ENCODE results near the gene COL6A3.

COL6A3 gene

GRCh38 chr2:237441605-237442274, 27.8 kb upstream of the COL6A3 start:
- peak; percentile 62 for DNase-seq
- Histone ChIP-seq H3K36me3 (replicated peaks) (no peaks in the 10 kb centered on the region), H3K27me3 (replicated peaks) (no peaks in the 10 kb centered on the region), H3K4me3 (ENCODE audit: low read depth, low read length) (no peak overlapping the region), H3K27ac (peak overlapping the region; percentile 57)
- in situ Hi-C loops (cut with HindIII; ENCODE audit: low pct_ligation_motif_present, low sequenced_read_pairs) = no loop called here
- TF ChIP-seq CTCF (IDR thresholded peaks at IDR 0.05; ENCODE audit: low read depth, low read length, missing control alignments) = no peak

- H3K4me3 ChIP-seq (ENCODE audit: low read depth, low read length) = no peak overlapping the region
- no peaks in the 10 kb centered on the region for H3K36me3 ChIP-seq (replicated peaks)
- in situ Hi-C loops (cut with HindIII; ENCODE audit: low pct_ligation_motif_present, low sequenced_read_pairs) = no loop called here
- H3K27me3 ChIP-seq (replicated peaks) = no peaks in the 10 kb centered on the region
- H3K27ac ChIP-seq = peak overlapping the region; percentile 57
- DNase-seq = peak; percentile 28
- no peak for TF ChIP-seq CTCF (IDR thresholded peaks at IDR 0.05; ENCODE audit: low read depth, low read length, missing control alignments)
Observed at GRCh38 chr2:237440819-237441281, 26.9 kb upstream of the COL6A3 start.

GRCh38 chr2:237438080-237438940, 24.3 kb upstream of the COL6A3 start:
- TF ChIP-seq CTCF (IDR thresholded peaks at IDR 0.05; ENCODE audit: low read depth, low read length, missing control alignments) = peak; percentile 59
- peak; percentile 54 for DNase-seq
- Histone ChIP-seq H3K4me3 (ENCODE audit: low read depth, low read length) (no peak overlapping the region), H3K27ac (peak overlapping the region; percentile 29), H3K27me3 (replicated peaks) (no peaks in the 10 kb centered on the region), H3K36me3 (replicated peaks) (no peaks in the 10 kb centered on the region)
- in situ Hi-C loops (cut with HindIII; ENCODE audit: low pct_ligation_motif_present, low sequenced_read_pairs) = no loop called here

GRCh38 chr2:237437566-237437965, 23.6 kb upstream of the COL6A3 start:
- no peak for DNase-seq
- peak overlapping the region; percentile 29 for H3K27ac ChIP-seq
- H3K4me3 ChIP-seq (ENCODE audit: low read depth, low read length) = no peak overlapping the region
- no peaks in the 10 kb centered on the region for H3K36me3 ChIP-seq (replicated peaks)
- H3K27me3 ChIP-seq (replicated peaks) = no peaks in the 10 kb centered on the region
- TF ChIP-seq CTCF (IDR thresholded peaks at IDR 0.05; ENCODE audit: low read depth, low read length, missing control alignments) = no peak
- in situ Hi-C loops (cut with HindIII; ENCODE audit: low pct_ligation_motif_present, low sequenced_read_pairs) = no loop called here

- Histone ChIP-seq H3K36me3 (replicated peaks) (no peaks in the 10 kb centered on the region), H3K27ac (peak overlapping the region; percentile 99), H3K4me3 (ENCODE audit: low read depth, low read length) (no peak overlapping the region), H3K27me3 (replicated peaks) (no peaks in the 10 kb centered on the region)
- peak; percentile 95 for DNase-seq
- in situ Hi-C loops (cut with HindIII; ENCODE audit: low pct_ligation_motif_present, low sequenced_read_pairs) = no loop called here
- TF ChIP-seq CTCF (IDR thresholded peaks at IDR 0.05; ENCODE audit: low read depth, low read length, missing control alignments) = peak; percentile 16
Observed at GRCh38 chr2:237435844-237436587, 22.1 kb upstream of the COL6A3 start.

Measured in brain microvascular endothelial cell (primary cell).